ENCODE data around the gene SMIM36. TPM values are rescaled to one million over a fixed set of nuclear protein-coding genes. Genes with fewer than 3 reads are reported as not detected.

Gene SMIM36
- polyA plus RNA-seq, 3 donors, result not detected

DNA sequence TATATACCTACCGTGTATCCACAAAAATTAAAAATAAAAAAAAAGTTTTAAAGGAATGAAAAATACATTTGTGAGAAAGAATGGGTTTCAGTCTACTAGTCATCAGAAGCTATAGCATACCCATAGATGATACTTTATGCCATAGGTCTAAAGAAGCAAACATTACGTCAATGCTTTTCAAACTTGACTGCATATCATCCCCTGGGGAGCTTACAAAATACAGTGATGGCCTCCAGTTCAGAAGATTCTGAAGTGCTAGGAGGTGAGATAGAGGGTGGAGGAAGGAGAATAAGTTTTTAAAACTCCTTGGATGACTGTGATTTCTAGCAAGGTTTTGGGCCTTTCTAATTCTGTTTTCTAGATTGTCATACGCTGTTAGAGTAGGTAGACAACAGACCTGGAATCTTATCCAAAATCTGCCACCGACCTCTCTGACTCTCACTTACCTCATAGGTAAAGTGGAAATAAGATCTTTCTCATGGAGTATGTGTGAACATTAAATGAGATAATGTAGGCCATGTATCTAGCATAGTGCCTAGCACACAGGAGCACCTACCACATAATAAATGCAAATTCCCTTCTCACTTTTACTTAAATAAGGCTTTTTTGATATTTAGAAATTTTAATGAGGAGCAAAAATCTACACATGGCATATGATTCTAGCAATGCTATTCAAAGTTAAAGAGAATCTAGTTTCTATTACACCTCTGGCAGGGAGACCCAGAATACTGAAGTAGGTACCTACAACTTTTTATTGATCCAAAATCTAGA, 102.0 kb downstream of the SMIM36 start:
- Histone ChIP-seq H3K4me1 (ENCODE audit: control insufficient read depth in 1 of 2, insufficient read depth in 2 of 2, low read length in 2 of 2) (peaks cover 3 to 6% of the 10 kb centered on the region in 2 donors), H3K9ac (ENCODE audit: insufficient read depth, low read length, poor library complexity, severe bottlenecking) (no peak overlapping the region), H3K36me3 (replicated peaks in 1 of 2; ENCODE audit: control insufficient read depth in 1 of 2, insufficient read depth in 2 of 2, low read length in 2 of 2) (peaks cover 35 to 81% of the 10 kb centered on the region in 2 donors), H3K4me2 (replicated peaks; ENCODE audit: extremely low read depth, low read length, poor library complexity, severe bottlenecking) (no peak overlapping the region), H2AFZ (ENCODE audit: insufficient read depth, low read depth, low read length, poor library complexity, severe bottlenecking) (no peak overlapping the region), H3K9me3 (replicated peaks in 1 of 2; ENCODE audit: control insufficient read depth in 1 of 2, insufficient read depth in 1 of 2, low read length in 2 of 2) (no peaks in the 10 kb centered on the region), H4K20me1 (ENCODE audit: insufficient read depth, low read length) (no peaks in the 10 kb centered on the region), H3K4me3 (replicated peaks in 1 of 3; ENCODE audit: low read depth in 2 of 3, low read length in 3 of 3) (no peak overlapping the region), H3K27me3 (ENCODE audit: control insufficient read depth in 2 of 2, insufficient read depth in 2 of 2, low read length in 2 of 2) (no peaks in the 10 kb centered on the region), H3K27ac (ENCODE audit: low read depth in 1 of 2, low read length in 2 of 2) (no peak overlapping the region), H3K79me2 (ENCODE audit: insufficient read depth, low read length) (no peaks in the 10 kb centered on the region)
- TF ChIP-seq, protein P1, sequence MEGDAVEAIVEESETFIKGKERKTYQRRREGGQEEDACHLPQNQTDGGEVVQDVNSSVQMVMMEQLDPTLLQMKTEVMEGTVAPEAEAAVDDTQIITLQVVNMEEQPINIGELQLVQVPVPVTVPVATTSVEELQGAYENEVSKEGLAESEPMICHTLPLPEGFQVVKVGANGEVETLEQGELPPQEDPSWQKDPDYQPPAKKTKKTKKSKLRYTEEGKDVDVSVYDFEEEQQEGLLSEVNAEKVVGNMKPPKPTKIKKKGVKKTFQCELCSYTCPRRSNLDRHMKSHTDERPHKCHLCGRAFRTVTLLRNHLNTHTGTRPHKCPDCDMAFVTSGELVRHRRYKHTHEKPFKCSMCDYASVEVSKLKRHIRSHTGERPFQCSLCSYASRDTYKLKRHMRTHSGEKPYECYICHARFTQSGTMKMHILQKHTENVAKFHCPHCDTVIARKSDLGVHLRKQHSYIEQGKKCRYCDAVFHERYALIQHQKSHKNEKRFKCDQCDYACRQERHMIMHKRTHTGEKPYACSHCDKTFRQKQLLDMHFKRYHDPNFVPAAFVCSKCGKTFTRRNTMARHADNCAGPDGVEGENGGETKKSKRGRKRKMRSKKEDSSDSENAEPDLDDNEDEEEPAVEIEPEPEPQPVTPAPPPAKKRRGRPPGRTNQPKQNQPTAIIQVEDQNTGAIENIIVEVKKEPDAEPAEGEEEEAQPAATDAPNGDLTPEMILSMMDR (IDR thresholded peaks at IDR 0.05), result no peak
- intact Hi-C loops (cut with micrococcal nuclease), result no loop called here
- peaks cover 70 to 74% of the 10 kb centered on the region in 2 donors for H3K36me3 Mint-ChIP-seq
- H3K4me3 Mint-ChIP-seq, result no peak overlapping the region
- no peaks in the 10 kb centered on the region for H3K27me3 Mint-ChIP-seq (ENCODE audit: low read depth in 3 of 3)
- H3K4me1 Mint-ChIP-seq, result peaks cover 12% of the 10 kb centered on the region
- WGBS (ENCODE audit: insufficient coverage), result no CpG with 5 or more reads among the region's 4 CpGs
- no peak overlapping the region for H3K27ac Mint-ChIP-seq
- H3K9me3 Mint-ChIP-seq, result no peaks in the 10 kb centered on the region
- DNase-seq, result no peak

DNA sequence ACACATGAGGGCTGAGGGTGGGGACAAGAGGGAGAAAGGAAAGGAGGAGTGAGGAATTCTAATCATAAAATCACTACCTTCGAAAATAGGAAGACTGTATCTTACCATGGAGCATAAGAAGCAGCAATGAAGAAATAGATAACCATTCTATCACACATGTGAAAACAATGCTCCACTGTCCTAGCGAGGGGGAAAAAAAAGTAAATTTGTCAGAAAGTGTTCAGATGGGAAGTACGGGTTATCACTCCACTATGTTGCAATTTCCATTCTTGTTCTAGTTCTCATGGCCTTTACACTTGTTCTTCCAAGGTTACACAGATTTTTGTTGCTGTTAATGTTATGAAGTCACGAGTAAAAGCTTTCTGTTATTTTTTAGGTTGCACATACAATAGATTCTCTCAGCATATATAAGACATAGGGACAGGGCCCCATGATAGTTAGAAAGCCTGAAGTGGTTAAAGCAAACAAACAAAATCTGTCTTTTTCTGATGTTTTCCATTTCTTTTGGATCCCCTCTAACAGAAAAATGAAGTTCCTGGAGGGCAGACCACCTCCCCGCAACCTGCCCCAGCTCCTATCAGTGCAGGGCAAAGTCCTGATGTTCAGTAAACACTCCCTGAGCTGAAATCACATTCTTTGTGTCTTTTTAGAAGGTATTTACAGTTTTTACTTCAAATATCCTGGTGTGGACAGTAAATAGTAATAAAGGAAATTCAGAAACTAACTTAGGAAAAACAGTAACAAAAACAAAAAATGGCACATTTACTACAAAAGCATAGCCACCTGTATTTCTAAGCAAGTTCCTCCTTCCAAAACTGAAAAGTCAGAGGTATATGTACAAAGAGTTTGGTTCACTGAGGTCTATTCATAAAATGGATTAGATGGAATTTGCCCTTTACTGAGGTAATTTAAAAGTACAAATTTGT, 103.3 kb downstream of the SMIM36 start:
- no CpG with 5 or more reads among the region's 5 CpGs for WGBS (ENCODE audit: insufficient coverage)
- peaks cover 67% of the 10 kb centered on the region in 2 donors for H3K36me3 Mint-ChIP-seq
- intact Hi-C loops (cut with micrococcal nuclease), result no loop called here

More for the DNA sequence above, 103.3 kb downstream of the SMIM36 start:
- no peak overlapping the region for H3K9ac ChIP-seq (ENCODE audit: insufficient read depth, low read length, poor library complexity, severe bottlenecking)
- H3K27me3 ChIP-seq (ENCODE audit: control insufficient read depth in 2 of 2, insufficient read depth in 2 of 2, low read length in 2 of 2), result no peaks in the 10 kb centered on the region
- Mint-ChIP-seq H3K9me3 (no peaks in the 10 kb centered on the region), H3K4me3 (no peak overlapping the region), H3K27me3 (ENCODE audit: low read depth in 3 of 3) (no peaks in the 10 kb centered on the region), H3K4me1 (peaks cover 17% of the 10 kb centered on the region), H3K27ac (no peak overlapping the region)
- H3K4me3 ChIP-seq (replicated peaks in 1 of 3; ENCODE audit: low read depth in 2 of 3, low read length in 3 of 3), result no peak overlapping the region
- no peaks in the 10 kb centered on the region for H3K79me2 ChIP-seq (ENCODE audit: insufficient read depth, low read length)
- TF ChIP-seq, protein P1 (IDR thresholded peaks at IDR 0.05), result no peak
- H4K20me1 ChIP-seq (ENCODE audit: insufficient read depth, low read length), result no peaks in the 10 kb centered on the region
- no peak for DNase-seq
- peaks cover 35 to 73% of the 10 kb centered on the region in 2 donors for H3K36me3 ChIP-seq (replicated peaks in 1 of 2; ENCODE audit: control insufficient read depth in 1 of 2, insufficient read depth in 2 of 2, low read length in 2 of 2)
- no peak overlapping the region for H3K4me2 ChIP-seq (replicated peaks; ENCODE audit: extremely low read depth, low read length, poor library complexity, severe bottlenecking)
- no peak overlapping the region for H2AFZ ChIP-seq (ENCODE audit: insufficient read depth, low read depth, low read length, poor library complexity, severe bottlenecking)
- H3K4me1 ChIP-seq (ENCODE audit: control insufficient read depth in 1 of 2, insufficient read depth in 2 of 2, low read length in 2 of 2), result peaks cover 4 to 6% of the 10 kb centered on the region in 2 donors
- H3K9me3 ChIP-seq (replicated peaks in 1 of 2; ENCODE audit: control insufficient read depth in 1 of 2, insufficient read depth in 1 of 2, low read length in 2 of 2), result no peaks in the 10 kb centered on the region
- peak overlapping the region in 1 of 2 donors; percentile 22 for H3K27ac ChIP-seq (ENCODE audit: low read depth in 1 of 2, low read length in 2 of 2)
